A673 (cell line): ENCODE results near the gene BTBD2. TPM values are rescaled to one million over a fixed set of nuclear protein-coding genes. Genes with fewer than 3 reads are reported as not detected.

Source experiments
- BruUV-seq: library from RNA; stranded (reverse); fragments of 400-500 nt; replicated peaks from 2 replicates; lab custom pipeline; 2021; lab: Mats Ljungman, UMichigan
- CTCF ChIA-PET: fragments of 300-600 bp; sonication (Branson Sonifier 250); formaldehyde crosslinking; loops from one replicate; lab custom pipeline; 2022; ENCODE audit warnings: antibody characterized with exemption; lab: Charles Lee
- POLR2A ChIA-PET: fragments of 300-600 bp; sonication (Branson Sonifier 250); formaldehyde crosslinking; loops from one replicate; lab custom pipeline; 2022; ENCODE audit warnings: antibody characterized with exemption; ENCODE audit not compliant: low non-redundant PET; lab: Charles Lee
- DNase-seq: peaks from one replicate; pipeline ENCODE4 v3.0.0-alpha.2; 2015; ENCODE audit warnings: low spot score
- H3K27ac ChIP-seq: fragments of 200-600 bp; sonication (generic); 2 replicates; pipeline ENCODE4 v1.5.1; 2016; ENCODE audit warnings: mixed run types, low read depth, mild to moderate bottlenecking, mixed read lengths, antibody characterized with exemption, low read length; ENCODE audit not compliant: poor library complexity, severe bottlenecking
- H3K27me3 ChIP-seq: fragments of 200-600 bp; sonication (generic); replicated peaks from 2 replicates; pipeline ENCODE4 v1.6.1; 2017; ENCODE audit warnings: mixed run types, low read depth, mild to moderate bottlenecking, mixed read lengths, antibody characterized with exemption, low read length; ENCODE audit not compliant: insufficient read depth, poor library complexity
- H3K36me3 ChIP-seq: fragments of 200-600 bp; sonication (generic); 2 replicates; pipeline ENCODE4 v1.6.1; 2016; ENCODE audit warnings: mixed run types, mild to moderate bottlenecking, mixed read lengths, antibody characterized with exemption, low read length; ENCODE audit not compliant: insufficient read depth, poor library complexity, severe bottlenecking
- H3K4me1 ChIP-seq: fragments of 200-600 bp; sonication (generic); 2 replicates; pipeline ENCODE4 v1.6.1; 2017; ENCODE audit warnings: mixed run types, mild to moderate bottlenecking, mixed read lengths, antibody characterized with exemption, low read length; ENCODE audit not compliant: insufficient read depth, poor library complexity, severe bottlenecking
- H3K4me3 ChIP-seq: fragments of 200-600 bp; sonication (generic); 2 replicates; pipeline ENCODE4 v1.5.1; 2016; ENCODE audit warnings: low read depth, mixed run types, mild to moderate bottlenecking, mixed read lengths, low read length; ENCODE audit not compliant: poor library complexity, severe bottlenecking
- H3K9me3 ChIP-seq: fragments of 200-600 bp; sonication (generic); 2 replicates; pipeline ENCODE4 v1.6.1; 2016; ENCODE audit warnings: mixed run types, low read depth, mild to moderate bottlenecking, mixed read lengths, antibody characterized with exemption, low read length; ENCODE audit not compliant: poor library complexity, severe bottlenecking
- CTCF ChIP-seq: fragments of 300-800, 200-600 bp; sonication (generic); conservative IDR thresholded peaks from 2 replicates; pipeline ENCODE4 v1.5.1; 2017; ENCODE audit warnings: low read depth, mild to moderate bottlenecking, antibody characterized with exemption, low read length, moderate library complexity, mixed read lengths
- EZH2 ChIP-seq: fragments of 200-600 bp; sonication (generic); IDR thresholded peaks from 2 replicates; pipeline ENCODE4 v1.6.1; 2017; ENCODE audit warnings: borderline replicate concordance, low read depth, mild to moderate bottlenecking, mixed read lengths, antibody characterized with exemption, low read length; ENCODE audit not compliant: poor library complexity, severe bottlenecking
- intact Hi-C: fragments of 100-400 bp; cut with micrococcal nuclease; formaldehyde crosslinking; loops from one replicate; pipeline ENCODE4 v1.10.0; 2022; ENCODE audit not compliant: unreplicated experiment
- total RNA-seq: library from RNA; stranded (reverse); gene quantifications from 2 replicates; pipeline ENCODE4 v1.2.3, GENCODE V29; 2021

The BTBD2 gene
- total RNA-seq, 1 experiment from 2014 or later, result 91.7 TPM

- Histone ChIP-seq H3K27ac (peak overlapping the region; percentile 84), H3K4me1 (peaks cover 31% of the 10 kb centered on the region), H3K27me3 (no peaks in the 10 kb centered on the region), H3K36me3 (peaks cover 5% of the 10 kb centered on the region), H3K4me3 (peak overlapping the region; percentile 84), H3K9me3 (no peaks in the 10 kb centered on the region)
- peak; percentile 43 for DNase-seq
- TF ChIP-seq EZH2 (no peak), CTCF (no peak)
- intact Hi-C loops, result no loop called here
- ChIA-PET CTCF (interaction anchor here (0.7 to 1.2 kb wide), 3 partner anchors 16 to 149 kb away, joined by 3 read pairs; no protein-coding TSS in a partner anchor), POLR2A (no interaction called here)
- no TSS peak for BruUV-seq
These were observed 72.5 kb downstream of the BTBD2 start for GRCh38 chr19:1942934-1943555.

GRCh38 chr19:1942078-1942933, 73.2 kb downstream of the BTBD2 start:
- intact Hi-C loops, result no loop called here
- peaks cover 34% of the 10 kb centered on the region for H3K4me1 ChIP-seq
- ChIA-PET CTCF (interaction anchor here (0.6 to 1.2 kb wide), 4 partner anchors 17 to 150 kb away, joined by 3 to 7 read pairs (median 3); no protein-coding TSS in a partner anchor), POLR2A (no interaction called here)
- H3K27me3 ChIP-seq, result no peaks in the 10 kb centered on the region
- H3K36me3 ChIP-seq, result peaks cover 5% of the 10 kb centered on the region
- TF ChIP-seq EZH2 (no peak), CTCF (no peak)
- peak overlapping the region; percentile 84 for H3K4me3 ChIP-seq
- H3K27ac ChIP-seq, result peak overlapping the region; percentile 84
- H3K9me3 ChIP-seq, result no peaks in the 10 kb centered on the region
- TSS peak; percentile 57 for BruUV-seq
- DNase-seq, result peak; percentile 78

GRCh38 chr19:1941146-1942077, 74.1 kb downstream of the BTBD2 start, which contains the start of gene CSNK1G2:
Gene CSNK1G2 (plus strand): TSS chr19:1941172. CDS start chr19:1969773, 28,601 bp downstream.
- ChIA-PET CTCF (interaction anchor here (0.6 kb wide), 1 partner anchor 82 kb away, joined by 7 read pairs; no protein-coding TSS in a partner anchor), POLR2A (no interaction called here)
- no peaks in the 10 kb centered on the region for H3K36me3 ChIP-seq
- H3K27ac ChIP-seq, result peak within 1 kb of the TSS; percentile 98
- TF ChIP-seq EZH2, result no peak
- TF ChIP-seq CTCF, result no peak
- no TSS peak for BruUV-seq
- H3K4me1 ChIP-seq, result peaks cover 34% of the 10 kb centered on the region
- no peaks in the 10 kb centered on the region for H3K9me3 ChIP-seq
- no peak for DNase-seq
- intact Hi-C loops, result no loop called here
- H3K27me3 ChIP-seq, result no peaks in the 10 kb centered on the region
- H3K4me3 ChIP-seq, result peak within 1 kb of the TSS; percentile 84
